ENCODE data around the gene DLX1. TPM values are rescaled to one million over a fixed set of nuclear protein-coding genes. Genes with fewer than 3 reads are reported as not detected.

The DLX1 gene
- total RNA-seq, 4 donors from 2014 or later = not detected

DNA sequence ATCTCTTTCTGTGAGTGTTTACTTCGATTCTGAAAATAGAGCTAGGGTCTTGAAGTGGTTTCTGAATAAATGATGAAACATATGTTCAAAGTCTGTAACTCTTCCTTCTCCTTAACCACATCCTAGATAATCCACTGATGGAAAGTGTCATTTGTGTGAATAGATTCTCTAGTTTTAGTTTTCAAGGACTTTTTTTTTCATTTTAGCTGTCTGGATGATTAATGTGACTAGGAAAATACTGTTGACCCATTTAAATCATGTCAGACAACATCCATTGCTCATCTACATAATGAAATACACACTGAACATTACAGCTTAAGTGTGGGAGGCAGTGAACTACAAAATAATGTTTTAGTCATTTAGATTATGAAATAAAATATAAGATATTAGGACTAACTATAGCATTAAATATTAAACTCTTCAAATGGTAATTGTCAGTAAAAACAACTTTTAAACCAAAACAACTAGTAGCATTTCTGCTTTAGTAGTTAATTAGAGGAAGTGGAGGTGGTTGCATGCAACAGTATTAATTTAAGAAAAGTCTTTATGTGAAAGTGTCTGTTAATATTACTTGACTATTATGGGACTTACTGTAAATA lies 39.1 kb upstream of the DLX1 start:
- Histone ChIP-seq H3K4me3 (no peak overlapping the region), H3K27me3 (no peaks in the 10 kb centered on the region), H3K9me3 (no peaks in the 10 kb centered on the region), H3K27ac (no peak overlapping the region), H3K4me1 (no peaks in the 10 kb centered on the region), H3K36me3 (no peaks in the 10 kb centered on the region)
- no peak for TF ChIP-seq POLR2A (IDR thresholded peaks at IDR 0.05)
- TF ChIP-seq, protein P1, sequence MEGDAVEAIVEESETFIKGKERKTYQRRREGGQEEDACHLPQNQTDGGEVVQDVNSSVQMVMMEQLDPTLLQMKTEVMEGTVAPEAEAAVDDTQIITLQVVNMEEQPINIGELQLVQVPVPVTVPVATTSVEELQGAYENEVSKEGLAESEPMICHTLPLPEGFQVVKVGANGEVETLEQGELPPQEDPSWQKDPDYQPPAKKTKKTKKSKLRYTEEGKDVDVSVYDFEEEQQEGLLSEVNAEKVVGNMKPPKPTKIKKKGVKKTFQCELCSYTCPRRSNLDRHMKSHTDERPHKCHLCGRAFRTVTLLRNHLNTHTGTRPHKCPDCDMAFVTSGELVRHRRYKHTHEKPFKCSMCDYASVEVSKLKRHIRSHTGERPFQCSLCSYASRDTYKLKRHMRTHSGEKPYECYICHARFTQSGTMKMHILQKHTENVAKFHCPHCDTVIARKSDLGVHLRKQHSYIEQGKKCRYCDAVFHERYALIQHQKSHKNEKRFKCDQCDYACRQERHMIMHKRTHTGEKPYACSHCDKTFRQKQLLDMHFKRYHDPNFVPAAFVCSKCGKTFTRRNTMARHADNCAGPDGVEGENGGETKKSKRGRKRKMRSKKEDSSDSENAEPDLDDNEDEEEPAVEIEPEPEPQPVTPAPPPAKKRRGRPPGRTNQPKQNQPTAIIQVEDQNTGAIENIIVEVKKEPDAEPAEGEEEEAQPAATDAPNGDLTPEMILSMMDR (IDR thresholded peaks at IDR 0.05) = no peak
- no peak for DNase-seq

DNA sequence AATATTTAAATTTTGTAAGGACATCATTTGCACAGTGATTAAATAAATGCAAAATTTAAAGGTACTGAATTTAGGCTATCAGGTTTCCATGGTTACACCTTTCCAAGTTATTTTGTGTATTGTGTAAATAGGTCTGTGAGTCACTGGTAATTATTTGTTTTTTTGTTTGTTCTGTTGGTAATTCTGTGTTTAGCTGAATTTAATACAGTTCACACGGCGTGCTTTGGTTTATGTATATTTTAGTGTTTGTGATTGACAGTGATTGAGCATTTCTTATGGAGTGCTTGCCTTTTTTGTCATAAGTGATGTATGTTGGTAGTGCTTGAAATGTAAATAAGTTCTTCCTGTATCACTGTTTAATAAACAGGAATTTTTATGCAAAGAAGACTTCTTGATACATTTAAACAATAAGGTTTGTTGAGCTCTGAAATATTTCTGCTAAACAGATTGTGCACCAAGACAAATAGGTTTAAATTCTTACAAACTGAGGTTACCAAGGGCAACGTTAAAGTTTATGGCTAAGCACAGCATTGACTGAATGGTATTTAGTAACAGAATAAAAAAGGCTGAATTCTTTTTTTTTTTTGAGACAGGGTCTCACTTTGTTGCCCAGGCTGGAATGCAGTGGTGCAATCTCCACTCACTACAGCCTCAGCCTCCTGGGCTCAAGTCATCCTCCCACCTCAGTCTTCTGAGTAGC lies 38.3 kb upstream of the DLX1 start:
- TF ChIP-seq POLR2A (IDR thresholded peaks at IDR 0.05) = no peak
- TF ChIP-seq, protein P1 (IDR thresholded peaks at IDR 0.05) = no peak
- H3K4me3 ChIP-seq = no peak overlapping the region
- H3K4me1 ChIP-seq = no peaks in the 10 kb centered on the region
- no peak for DNase-seq
- H3K27ac ChIP-seq = no peak overlapping the region
- H3K27me3 ChIP-seq = no peaks in the 10 kb centered on the region
- no peaks in the 10 kb centered on the region for H3K9me3 ChIP-seq
- H3K36me3 ChIP-seq = no peaks in the 10 kb centered on the region

DNA sequence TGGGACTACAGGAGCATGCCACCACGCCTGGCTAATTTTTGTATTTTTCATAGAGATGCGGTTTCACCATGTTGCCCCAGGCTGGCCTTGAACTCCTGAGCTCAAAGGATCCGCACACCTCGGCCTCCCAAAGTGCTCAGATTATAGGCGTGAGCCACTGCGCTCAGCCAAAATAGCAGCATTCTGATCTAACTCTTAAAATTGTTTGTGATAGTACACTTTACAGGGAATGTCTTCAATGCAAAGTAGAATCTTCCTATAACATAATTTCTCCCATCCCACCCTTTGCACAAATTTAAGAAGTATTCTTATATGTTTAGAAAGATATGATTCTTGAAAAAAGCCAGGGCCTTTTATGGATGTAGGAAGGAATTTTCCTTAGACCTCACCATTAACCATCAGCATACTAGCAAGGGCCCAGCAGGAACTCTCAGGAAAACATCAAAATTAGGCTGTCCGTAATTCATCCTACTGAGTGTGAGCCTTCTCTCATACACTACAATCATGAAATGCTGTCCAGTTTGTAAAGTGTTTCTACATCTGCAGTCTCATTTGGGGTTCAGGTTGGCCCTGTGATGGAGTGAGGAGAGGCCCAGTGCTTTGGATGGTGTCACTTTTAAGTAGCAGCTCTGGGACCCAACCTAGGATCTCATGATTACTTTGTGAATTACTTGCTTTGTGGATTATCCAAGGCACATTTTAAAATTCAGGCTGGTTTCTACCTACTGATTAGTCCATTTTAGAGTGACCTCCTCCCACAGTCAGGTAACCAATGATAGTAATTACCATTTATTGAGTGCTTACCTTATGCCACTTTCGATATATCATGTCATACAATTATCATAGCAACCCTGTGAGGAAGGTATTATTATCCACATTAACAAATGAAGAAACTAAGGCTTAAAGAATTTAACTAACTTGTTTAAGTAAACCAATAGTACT lies 37.5 kb upstream of the DLX1 start:
- Histone ChIP-seq H3K9me3 (no peaks in the 10 kb centered on the region), H3K4me1 (no peaks in the 10 kb centered on the region), H3K27ac (no peak overlapping the region), H3K4me3 (no peak overlapping the region), H3K27me3 (no peaks in the 10 kb centered on the region), H3K36me3 (no peaks in the 10 kb centered on the region)
- DNase-seq = no peak
- TF ChIP-seq, protein P1 (IDR thresholded peaks at IDR 0.05) = no peak
- TF ChIP-seq POLR2A (IDR thresholded peaks at IDR 0.05) = no peak

DNA sequence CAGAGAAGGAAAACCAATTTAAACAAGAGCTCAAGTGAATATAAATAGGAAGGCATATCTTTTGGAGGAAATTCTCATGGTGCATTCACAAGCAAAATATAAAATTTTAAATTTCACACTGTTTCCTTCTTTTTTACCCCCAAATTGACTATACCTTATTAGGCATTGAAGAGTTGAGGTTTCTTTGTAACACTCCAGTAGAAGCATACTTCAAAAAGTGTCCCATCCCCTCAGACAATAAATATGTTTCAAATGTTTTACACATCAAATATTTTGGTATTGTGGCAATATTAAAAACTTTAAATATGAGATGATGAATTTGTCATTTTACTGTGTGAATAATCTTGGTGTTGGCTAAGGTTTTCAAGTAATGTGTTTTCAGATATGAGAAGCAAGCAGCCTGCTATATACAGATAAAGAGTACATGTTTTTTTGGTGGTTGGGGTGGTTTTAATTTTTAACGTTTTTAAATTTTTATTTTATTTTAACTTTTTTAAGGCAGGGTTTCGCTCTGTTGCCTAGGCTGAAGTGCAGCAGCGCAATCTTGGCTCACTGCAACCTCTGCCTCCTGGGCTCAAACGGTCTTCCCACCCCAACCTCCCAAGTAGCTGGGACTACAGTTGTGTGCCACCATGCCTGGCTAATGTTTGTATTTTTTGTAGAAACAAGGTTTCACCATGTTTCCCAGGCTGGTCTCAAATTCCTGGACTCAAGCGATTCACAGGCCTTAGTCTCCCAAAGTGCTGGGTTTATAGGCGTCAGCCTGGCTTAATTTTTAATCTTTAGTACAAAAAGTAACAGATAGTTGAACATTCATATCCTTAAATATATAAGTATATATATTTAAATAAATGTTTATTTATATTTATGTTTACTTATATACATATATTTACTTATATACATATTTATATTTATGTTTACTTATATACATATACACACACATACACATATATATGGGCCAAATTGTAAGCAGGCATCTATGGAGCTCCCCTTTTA lies 36.5 kb upstream of the DLX1 start:
- TF ChIP-seq POLR2A (IDR thresholded peaks at IDR 0.05) = no peak
- TF ChIP-seq, protein P1 (IDR thresholded peaks at IDR 0.05) = no peak
- no peak for DNase-seq
- H3K4me3 ChIP-seq = no peak overlapping the region
- no peaks in the 10 kb centered on the region for H3K36me3 ChIP-seq
- H3K27me3 ChIP-seq = no peaks in the 10 kb centered on the region
- H3K4me1 ChIP-seq = no peaks in the 10 kb centered on the region
- H3K27ac ChIP-seq = no peak overlapping the region
- H3K9me3 ChIP-seq = no peaks in the 10 kb centered on the region

Data from Peyer's patch (tissue), 4 donors.